ENCODE measurements around the gene METTL22.
A peak's percentile ranks its signal among the peaks of the same experiment; 100 is the strongest.
"Not testable (repeated sequence)": the region's sequence is repeated elsewhere in the genome, so short reads cannot be mapped to it uniquely, and the experiment has no call there.

Gene METTL22

GRCh38 chr16:8634991-8635736 is 13.7 kb downstream of the METTL22 start:
- no peak for DNase-seq

GRCh38 chr16:8639694-8640093 is 18.2 kb downstream of the METTL22 start:
- DNase-seq: no peak

- no peak for DNase-seq
Observed at GRCh38 chr16:8641671-8642070, 20.2 kb downstream of the METTL22 start.

GRCh38 chr16:8642146-8642545 is 20.6 kb downstream of the METTL22 start:
- DNase-seq: no peak

- DNase-seq: peak; percentile 70
Observed at GRCh38 chr16:8644211-8645140, 23.0 kb downstream of the METTL22 start.

GRCh38 chr16:8645141-8645521 is 23.6 kb downstream of the METTL22 start:
- no peak for DNase-seq

- no peak for DNase-seq
Observed at GRCh38 chr16:8645831-8646230, 24.3 kb downstream of the METTL22 start.

GRCh38 chr16:8646326-8647053 is 25.0 kb downstream of the METTL22 start:
- no peak for DNase-seq

GRCh38 chr16:8647721-8648318 is 26.3 kb downstream of the METTL22 start:
- DNase-seq: no peak

GRCh38 chr16:8648877-8649276 is 27.4 kb downstream of the METTL22 start:
- DNase-seq: no peak

GRCh38 chr16:8649829-8650554 is 28.5 kb downstream of the METTL22 start:
- no peak for DNase-seq

GRCh38 chr16:8651958-8652357 is 30.5 kb downstream of the METTL22 start:
- not testable (repeated sequence) for DNase-seq

GRCh38 chr16:8655184-8655717 is 33.8 kb downstream of the METTL22 start:
- DNase-seq: peak; percentile 42

GRCh38 chr16:8656376-8656775 is 34.9 kb downstream of the METTL22 start:
- DNase-seq: no peak

- peak; percentile 45 for DNase-seq
Observed at GRCh38 chr16:8660841-8661301, 39.4 kb downstream of the METTL22 start.

GRCh38 chr16:8661703-8662102 is 40.2 kb downstream of the METTL22 start:
- DNase-seq: no peak

GRCh38 chr16:8663192-8664089 is 41.9 kb downstream of the METTL22 start:
- DNase-seq: no peak

GRCh38 chr16:8665529-8665928 is 44.0 kb downstream of the METTL22 start:
- DNase-seq: no peak

GRCh38 chr16:8667492-8667891 is 46.0 kb downstream of the METTL22 start:
- DNase-seq: no peak

- DNase-seq: no peak
Observed at GRCh38 chr16:8668113-8668512, 46.6 kb downstream of the METTL22 start.

- no peak for DNase-seq
Observed at GRCh38 chr16:8669481-8669880, 48.0 kb downstream of the METTL22 start.

Measured in suppressor macrophage treated with lipopolysaccharide for 4 hours (primary cell).